HG02981 (cell line): ENCODE results near the gene AK5.

Experiments used
- ATAC-seq: cut with Tn5 transposase; IDR thresholded peaks from one replicate; pipeline ENCODE4 v1.9.1; 2021; ENCODE audit warnings: mild to moderate bottlenecking, moderate library complexity; ENCODE audit not compliant: unreplicated experiment

The AK5 gene

GRCh38 chr1:77348549-77348948 is 66.7 kb downstream of the AK5 start:
- no peak for ATAC-seq

- ATAC-seq, result no peak
Measured at GRCh38 chr1:77349275-77349674, 67.5 kb downstream of the AK5 start.

DNA sequence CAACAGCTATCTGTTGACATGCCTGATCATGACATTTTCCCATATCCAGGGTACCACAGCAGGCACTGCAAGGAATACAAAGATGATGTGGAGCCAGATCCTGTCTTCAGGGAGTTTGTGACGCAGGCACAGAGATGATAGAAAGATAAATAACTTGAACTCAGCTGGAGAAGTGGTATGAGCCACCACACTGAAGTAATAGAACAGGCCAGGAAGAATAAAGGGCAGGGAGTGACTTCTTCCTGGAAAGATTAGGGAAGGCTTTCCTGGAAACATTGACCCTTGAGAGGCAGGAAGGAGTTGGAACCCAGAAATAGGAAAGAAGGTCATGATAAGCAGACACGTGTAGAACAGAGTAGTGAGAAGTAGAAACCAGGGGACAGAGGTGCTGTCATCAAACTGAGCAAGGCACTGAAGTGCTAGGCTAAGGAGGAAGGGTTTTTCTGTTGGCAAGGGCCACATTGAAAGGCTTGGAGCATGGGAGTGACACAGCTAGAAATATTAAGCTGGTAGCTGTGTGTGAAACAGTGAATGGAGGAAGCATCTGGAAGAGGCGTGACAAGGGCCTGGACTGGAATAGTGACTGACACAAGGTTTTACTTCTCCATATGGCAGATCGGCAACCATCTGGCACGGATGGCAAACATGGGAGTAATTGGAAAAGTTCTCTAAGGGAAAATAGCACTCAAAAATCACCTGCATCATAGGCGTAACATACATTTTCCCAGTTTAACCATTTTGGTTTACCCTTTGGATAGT is 68.4 kb downstream of the AK5 start:
- ATAC-seq, result no peak

DNA sequence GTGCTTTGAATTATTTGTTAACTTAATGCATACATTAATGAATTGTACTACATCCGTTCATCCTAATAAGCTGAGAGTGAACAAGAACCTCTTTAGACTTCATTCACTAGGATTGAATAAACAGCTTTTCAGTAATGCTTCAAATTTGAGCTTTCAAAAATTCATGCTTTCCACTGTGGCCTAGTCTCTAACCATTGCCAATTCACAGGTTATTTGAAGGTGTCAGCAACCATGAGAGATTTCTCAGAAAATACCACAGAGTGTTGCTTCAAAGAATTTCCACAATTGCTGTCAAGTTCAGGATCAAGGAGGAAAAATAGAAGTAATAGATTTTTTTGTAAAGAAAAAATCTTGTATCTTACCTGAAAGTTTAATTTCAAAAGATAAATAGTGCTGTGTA is 72.7 kb downstream of the AK5 start:
- no peak for ATAC-seq

GRCh38 chr1:77355010-77355409 is 73.2 kb downstream of the AK5 start:
- ATAC-seq, result no peak

DNA sequence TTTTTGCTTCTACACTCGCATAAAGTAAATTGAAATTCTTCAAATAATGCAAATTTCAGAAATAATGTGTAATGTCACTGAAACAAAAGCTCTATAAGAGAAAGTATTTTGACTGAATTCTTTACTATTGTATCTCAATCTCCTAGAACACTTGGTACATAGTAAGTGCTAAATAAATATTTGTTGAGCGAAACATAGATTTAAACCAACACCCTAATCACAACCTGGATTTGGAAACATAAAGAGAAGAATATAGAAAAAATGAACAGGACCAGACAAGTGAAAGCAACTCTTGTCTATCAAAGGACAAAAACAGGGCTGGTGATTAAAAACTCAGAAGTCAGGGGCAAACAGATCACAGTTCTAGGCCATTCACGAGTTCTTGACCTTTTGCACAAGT is 74.3 kb downstream of the AK5 start:
- no peak for ATAC-seq

- no peak for ATAC-seq
Measured at GRCh38 chr1:77360256-77360655, 78.4 kb downstream of the AK5 start.

GRCh38 chr1:77361621-77362020 is 79.8 kb downstream of the AK5 start:
- no peak for ATAC-seq

DNA sequence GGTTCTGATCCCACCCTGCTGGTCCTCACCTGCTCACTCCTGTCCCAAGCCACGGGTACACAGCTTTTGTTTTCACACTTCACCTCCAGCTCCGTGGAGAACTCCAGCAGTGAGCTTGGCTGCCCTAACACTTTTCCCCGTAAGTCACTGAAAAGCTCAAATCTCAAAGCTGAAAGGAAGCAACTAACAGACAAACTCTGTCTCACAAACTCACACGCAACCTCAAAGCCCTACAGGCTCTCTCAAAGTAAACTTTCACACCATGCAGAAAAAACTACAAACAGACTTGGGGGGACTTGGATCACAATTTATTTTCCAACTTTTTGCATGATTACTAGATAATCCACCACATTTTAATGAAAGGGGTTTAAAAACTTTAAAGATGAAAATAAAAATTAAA is 88.3 kb downstream of the AK5 start:
- no peak for ATAC-seq

- no peak for ATAC-seq
Measured at GRCh38 chr1:77370583-77371306, 88.9 kb downstream of the AK5 start.

DNA sequence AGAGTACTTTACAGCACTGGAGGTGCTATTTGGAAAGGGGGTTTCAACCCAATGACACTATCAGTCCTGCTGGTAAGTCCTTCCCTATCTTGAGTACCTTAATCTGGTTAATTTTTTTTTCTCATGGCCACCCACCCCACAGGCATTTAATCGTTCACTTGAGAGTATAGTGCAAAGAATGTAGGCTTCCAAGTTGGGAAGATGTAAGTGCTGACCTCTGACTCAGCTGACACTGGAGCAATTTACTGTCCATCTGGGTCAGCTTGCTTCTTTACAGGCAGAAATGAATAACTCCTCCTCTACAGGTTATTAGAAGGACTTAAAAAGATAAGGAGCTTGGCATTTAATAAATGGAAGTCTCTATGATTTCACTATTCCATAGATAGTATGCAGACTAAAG is 89.6 kb downstream of the AK5 start:
- no peak for ATAC-seq

DNA sequence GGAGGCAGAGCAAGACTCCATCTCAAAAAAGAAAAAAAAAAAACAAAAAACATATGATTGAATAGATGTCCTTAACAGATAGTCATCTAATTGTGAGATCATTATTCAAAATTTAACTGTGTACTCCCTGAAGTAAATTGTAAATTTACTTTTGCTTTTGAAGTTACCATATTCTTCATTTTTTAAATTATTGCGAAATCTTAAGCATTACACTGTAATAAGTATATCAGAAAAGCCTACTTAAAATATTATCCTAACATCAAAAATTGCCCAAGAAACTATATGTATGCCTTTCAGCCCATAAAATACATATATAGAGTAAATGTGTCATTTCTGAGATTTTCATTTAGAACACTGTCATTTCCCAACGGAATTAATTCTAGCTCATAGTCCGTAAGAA is 91.9 kb downstream of the AK5 start:
- no peak for ATAC-seq

- no peak for ATAC-seq
Measured at GRCh38 chr1:77375541-77375940, 93.7 kb downstream of the AK5 start.

GRCh38 chr1:77375990-77376389 is 94.2 kb downstream of the AK5 start:
- no peak for ATAC-seq

- ATAC-seq, result no peak
Measured at GRCh38 chr1:77378723-77379535, 97.1 kb downstream of the AK5 start.

GRCh38 chr1:77382366-77382765 is 100.5 kb downstream of the AK5 start:
- no peak for ATAC-seq

DNA sequence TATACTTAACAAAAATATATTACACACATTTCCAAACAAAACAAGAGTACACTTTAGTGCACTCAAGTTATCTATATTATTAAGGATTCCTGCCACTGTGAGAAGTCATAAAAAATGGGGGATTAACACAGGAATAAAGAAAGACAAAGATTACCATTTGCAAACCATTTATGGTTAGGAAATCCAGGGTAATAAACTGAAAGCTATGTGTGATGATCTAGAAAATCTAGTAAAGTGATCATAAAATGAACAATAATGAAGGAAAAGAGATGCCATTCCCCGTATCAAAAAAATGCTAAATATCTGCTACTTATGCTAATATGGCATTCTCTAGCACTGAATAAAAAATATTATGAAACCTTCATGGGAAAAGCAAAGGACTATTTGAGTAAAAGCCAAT is 101.4 kb downstream of the AK5 start:
- no peak for ATAC-seq

GRCh38 chr1:77385551-77385950 is 103.7 kb downstream of the AK5 start:
- ATAC-seq, result no peak

DNA sequence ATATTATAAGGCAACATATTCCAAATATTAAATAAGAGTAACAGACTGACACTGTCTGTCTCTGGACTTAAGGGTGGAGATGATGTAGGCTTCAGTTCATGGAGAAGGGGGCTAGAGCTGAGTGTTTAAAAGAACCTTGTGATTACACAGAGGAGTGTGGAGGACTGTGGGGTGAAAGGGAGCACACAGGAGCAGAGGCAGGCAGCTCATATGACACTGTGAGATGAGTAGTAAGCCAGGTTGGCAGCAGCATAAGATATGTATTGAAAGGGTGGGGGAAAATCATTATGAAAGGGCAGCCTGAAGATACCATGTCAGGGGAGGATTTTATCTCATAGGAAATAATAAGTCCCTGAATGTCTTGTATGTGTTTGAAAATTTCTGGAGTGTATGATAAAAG is 104.5 kb downstream of the AK5 start:
- ATAC-seq, result no peak

- no peak for ATAC-seq
Measured at GRCh38 chr1:77387553-77387952, 105.7 kb downstream of the AK5 start.

DNA sequence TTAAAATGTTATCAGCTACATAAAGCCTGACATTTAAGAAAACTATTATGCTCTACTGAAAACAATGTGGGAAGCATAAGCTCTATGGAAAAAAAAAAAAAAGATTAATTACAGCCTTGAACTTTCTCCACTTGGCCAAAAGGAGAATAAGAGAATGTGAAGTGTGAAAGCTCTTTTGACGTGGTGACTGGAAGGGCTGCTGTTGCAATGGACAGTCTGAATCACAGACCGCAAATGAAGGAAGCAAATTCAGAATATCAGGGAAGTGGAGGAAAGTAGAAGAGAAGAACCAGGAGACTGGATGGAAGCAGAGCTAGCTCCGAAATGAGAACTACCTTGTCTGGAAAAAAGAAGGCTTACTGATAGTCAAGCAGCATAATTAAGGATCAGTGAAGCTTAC is 106.8 kb downstream of the AK5 start:
- no peak for ATAC-seq

DNA sequence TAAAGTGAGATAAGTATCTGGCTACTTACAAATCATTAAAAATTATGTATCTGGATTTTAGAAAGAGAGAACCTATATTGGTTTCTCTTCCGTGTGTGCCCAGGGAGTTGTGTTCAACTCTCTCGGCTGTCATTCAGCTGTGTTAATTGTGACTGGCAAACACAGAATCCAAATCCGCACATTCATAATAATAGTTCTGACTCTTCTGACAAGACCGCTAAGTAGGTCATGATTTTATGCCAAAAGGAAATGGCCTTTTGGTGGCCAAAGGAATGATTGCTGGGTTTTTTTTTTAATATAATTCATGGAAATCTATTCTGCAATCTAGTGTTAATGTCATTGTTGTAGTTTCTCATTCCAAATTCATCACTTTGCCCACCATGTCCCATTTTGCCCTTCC is 110.7 kb downstream of the AK5 start:
- ATAC-seq, result no peak
